ENCODE data around the gene PANX1.

DNA sequence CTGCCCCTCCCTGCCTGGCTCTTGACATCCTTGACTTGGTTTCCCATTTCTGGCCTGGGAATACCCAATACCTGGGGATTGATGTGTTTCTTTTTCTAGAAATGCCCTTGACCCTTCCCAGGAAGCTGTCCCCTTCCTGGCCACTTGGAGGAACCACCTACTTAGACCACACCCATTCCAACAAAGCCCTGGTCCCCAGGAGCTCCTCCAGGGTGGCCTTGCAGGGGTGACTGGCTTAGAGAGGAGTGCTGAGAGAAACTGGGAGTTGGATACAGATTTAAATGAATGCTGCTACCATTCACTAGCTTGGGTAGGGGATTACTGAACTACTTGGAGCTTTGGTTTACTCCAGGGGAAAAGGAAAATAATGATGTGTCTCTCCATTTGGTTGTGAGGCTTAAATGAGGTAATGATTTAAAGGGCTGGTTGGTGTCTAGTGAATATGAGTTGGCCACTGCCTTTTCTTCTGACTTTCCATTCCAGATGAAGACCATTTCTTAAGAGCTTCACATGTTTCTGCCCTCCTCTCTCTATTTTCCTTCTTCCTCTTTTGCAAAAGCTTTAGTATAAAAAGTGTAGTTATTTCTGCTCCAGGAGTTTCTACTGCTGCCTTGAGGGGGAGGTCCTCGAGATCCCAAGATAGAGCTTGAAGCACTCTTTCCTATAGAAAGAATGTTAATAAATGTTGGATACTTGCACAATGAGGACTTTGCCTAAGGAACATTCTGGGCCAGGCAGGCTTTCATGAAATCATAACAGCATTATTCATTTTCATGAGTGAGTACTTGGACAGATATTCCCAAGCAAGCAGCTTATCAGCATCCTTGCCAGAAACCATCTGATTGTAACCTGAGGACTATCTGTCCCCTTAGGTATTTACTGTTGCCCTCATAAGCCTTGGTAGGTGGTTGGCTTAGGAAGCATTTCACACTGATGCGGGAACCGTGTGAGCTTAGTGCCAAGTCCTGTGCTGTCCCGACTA lies 22.4 kb downstream of the PANX1 start:
- TF ChIP-seq GATA3 (IDR thresholded peaks at IDR 0.05; ENCODE audit: low read depth, low read length) (no peak), GATA2 (IDR thresholded peaks at IDR 0.05; ENCODE audit: low read depth, low read length) (no peak)
